ENCODE results near the gene AOPEP.
"Not testable (repeated sequence)": the region's sequence is repeated elsewhere in the genome, so short reads cannot be mapped to it uniquely, and the experiment has no call there.

The AOPEP gene

GRCh38 chr9:95003689-95004410 is 277.4 kb downstream of the AOPEP start:
- DNase-seq: no peak

- DNase-seq: no peak
Observed at GRCh38 chr9:95004411-95005277, 278.1 kb downstream of the AOPEP start.

- DNase-seq: no peak
Observed at GRCh38 chr9:95005278-95006143, 279.0 kb downstream of the AOPEP start.

GRCh38 chr9:95007226-95007869 is 280.8 kb downstream of the AOPEP start:
- DNase-seq: no peak

- no peak for DNase-seq
Observed at GRCh38 chr9:95008151-95008771, 281.8 kb downstream of the AOPEP start.

GRCh38 chr9:95009459-95009858 is 283.0 kb downstream of the AOPEP start:
- no peak for DNase-seq

GRCh38 chr9:95010431-95010838 is 283.9 kb downstream of the AOPEP start:
- no peak for DNase-seq

GRCh38 chr9:95012035-95012708 is 285.7 kb downstream of the AOPEP start:
- DNase-seq: no peak

GRCh38 chr9:95012902-95013301 is 286.4 kb downstream of the AOPEP start:
- no peak for DNase-seq

- DNase-seq: no peak
Observed at GRCh38 chr9:95014917-95015316, 288.4 kb downstream of the AOPEP start.

GRCh38 chr9:95015569-95015968 is 289.1 kb downstream of the AOPEP start:
- no peak for DNase-seq

GRCh38 chr9:95017062-95017461 is 290.6 kb downstream of the AOPEP start:
- DNase-seq: no peak

GRCh38 chr9:95017661-95018060 is 291.2 kb downstream of the AOPEP start:
- no peak for DNase-seq

- DNase-seq: no peak
Observed at GRCh38 chr9:95018099-95018936, 291.8 kb downstream of the AOPEP start.

GRCh38 chr9:95020644-95021043 is 294.1 kb downstream of the AOPEP start:
- DNase-seq: not testable (repeated sequence)

- DNase-seq: no peak
Observed at GRCh38 chr9:95021166-95021886, 294.8 kb downstream of the AOPEP start.

- DNase-seq: no peak
Observed at GRCh38 chr9:95022657-95023056, 296.2 kb downstream of the AOPEP start.

GRCh38 chr9:95023217-95024003 is 296.9 kb downstream of the AOPEP start:
- no peak for DNase-seq

GRCh38 chr9:95024097-95024671 is 297.7 kb downstream of the AOPEP start:
- DNase-seq: no peak
